ENCODE results near the gene LTBP3.

- TF ChIP-seq EZH2 (IDR thresholded peaks at IDR 0.05) (no peak), POLR2AphosphoS5 (IDR thresholded peaks at IDR 0.05; ENCODE audit: borderline replicate concordance, low read depth, low read length) (no peak)
Observed at GRCh38 chr11:65585396-65586246, 27.5 kb upstream of the LTBP3 start.

Measured in SK-N-MC (cell line).